GM18907 (cell line): ENCODE data around the gene LCN10.
"Not testable (repeated sequence)": the region's sequence is repeated elsewhere in the genome, so short reads cannot be mapped to it uniquely, and the experiment has no call there.

Experiments
- ATAC-seq: cut with Tn5 transposase; IDR thresholded peaks from one replicate; pipeline ENCODE4 v1.9.1; 2021; ENCODE audit warnings: mild to moderate bottlenecking, moderate library complexity; ENCODE audit not compliant: unreplicated experiment

LCN10 gene

DNA sequence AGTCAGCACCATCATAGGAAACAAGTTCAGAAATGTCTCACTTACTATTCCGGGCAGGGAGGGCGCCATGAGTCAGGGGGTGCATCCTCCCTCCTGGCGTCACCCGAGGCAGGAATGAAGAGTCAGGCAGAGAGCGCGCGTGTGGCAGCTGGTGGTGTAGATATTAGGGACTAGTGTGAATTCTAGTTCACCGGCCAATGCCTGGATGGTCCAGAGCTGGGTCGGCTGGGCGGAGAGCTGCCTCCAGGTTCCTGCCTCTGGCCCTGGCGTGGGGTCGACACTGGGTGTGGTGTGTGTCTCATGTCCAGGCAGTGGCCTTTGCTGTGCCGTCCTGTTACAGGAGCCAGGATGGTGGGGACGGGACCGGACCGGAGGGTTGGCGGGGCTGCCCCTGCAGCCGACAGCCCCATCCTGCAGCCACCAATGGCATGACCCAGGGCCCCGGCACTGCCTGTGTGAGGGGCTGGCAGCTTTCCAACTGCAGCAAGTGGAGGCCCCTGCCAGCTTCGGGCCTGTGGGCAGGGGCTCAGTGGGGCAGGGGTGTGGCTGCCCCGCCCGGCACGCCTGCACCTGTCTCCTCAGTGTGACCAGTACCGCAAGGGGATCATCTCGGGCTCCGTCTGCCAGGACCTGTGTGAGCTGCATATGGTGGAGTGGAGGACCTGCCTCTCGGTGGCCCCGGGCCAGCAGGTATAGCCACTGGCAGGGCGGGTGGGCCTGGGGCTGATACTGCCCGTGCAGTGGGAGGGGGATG is 21.2 kb downstream of the LCN10 start:
- no peak for ATAC-seq

DNA sequence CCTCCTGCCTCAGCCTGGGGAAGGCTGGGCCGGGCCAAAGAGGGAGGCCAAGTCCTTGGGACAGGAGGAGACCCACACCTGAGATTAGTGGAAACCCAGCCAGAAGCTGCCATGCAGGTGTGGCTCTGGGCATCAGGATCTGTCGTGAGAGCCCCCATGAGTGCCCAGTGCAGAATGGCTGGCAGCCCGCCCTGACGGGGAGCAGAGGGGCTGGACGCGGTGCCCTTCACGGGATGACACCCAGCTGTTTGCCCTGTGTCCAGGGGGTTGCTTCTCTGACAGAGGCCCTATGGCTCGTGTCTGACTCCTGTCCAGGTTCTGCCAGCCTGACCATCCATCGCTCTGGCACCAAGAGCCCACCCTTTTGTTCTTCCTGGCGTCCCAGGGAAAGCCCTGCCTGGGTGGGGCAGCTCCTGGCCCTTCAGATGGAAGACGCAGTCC is 21.8 kb downstream of the LCN10 start:
- ATAC-seq, result no peak

DNA sequence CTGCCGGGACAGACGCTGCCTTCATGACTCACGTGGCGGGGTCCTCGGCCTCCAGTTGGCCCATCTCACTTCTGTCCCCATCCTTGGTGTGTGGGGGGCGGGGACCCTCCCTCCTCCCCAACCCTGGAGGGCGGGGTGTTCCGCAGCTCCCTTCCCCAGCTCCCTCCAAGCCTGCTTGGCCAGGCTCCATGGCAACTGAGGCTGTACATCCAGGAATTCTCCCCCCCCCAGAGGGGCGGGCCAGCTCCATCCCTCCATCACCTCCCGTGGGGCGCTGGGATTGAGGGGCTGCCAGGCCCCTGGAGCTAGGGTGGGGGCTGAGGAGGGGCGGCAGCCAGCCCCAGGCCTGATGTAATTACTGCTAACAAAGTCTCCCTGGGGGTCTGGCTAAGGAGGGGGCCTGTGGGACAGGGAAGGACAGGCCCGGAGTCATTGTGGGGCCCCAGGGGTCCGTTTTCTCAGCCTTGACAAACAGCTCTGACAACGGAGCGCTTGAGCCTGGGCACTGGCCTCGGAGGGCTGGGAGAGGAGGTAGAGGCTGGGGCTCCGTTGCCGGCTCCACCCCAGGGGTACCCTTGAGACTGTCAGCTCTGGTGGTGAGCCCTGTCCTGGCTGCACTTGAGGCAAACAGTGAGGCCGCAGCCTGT is 22.4 kb downstream of the LCN10 start:
- no peak for ATAC-seq

GRCh38 chr9:136719195-136719880 is 23.4 kb downstream of the LCN10 start:
- ATAC-seq, result no peak

- ATAC-seq, result no peak
These were observed 24.2 kb downstream of the LCN10 start for GRCh38 chr9:136718345-136719194.

DNA sequence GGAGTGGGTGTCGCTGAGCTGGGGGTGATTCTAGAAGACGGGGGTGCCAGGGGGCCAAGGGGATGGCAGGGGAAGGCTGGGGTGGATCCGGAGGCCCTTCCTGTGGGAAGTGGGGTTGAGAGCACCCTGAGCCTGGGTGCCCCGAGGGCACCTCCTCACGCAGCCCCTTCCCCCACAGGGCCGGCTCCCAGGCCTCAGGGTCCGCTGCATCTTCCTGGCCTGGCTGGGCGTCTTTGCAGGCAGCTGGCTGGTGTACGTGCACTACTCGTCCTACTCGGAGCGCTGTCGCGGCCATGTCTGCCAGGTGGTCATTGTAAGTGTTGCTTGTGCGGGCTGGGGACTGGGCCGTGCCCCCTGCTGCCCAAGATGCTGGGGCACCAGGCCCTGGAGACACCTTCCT is 25.3 kb downstream of the LCN10 start:
- no peak for ATAC-seq

DNA sequence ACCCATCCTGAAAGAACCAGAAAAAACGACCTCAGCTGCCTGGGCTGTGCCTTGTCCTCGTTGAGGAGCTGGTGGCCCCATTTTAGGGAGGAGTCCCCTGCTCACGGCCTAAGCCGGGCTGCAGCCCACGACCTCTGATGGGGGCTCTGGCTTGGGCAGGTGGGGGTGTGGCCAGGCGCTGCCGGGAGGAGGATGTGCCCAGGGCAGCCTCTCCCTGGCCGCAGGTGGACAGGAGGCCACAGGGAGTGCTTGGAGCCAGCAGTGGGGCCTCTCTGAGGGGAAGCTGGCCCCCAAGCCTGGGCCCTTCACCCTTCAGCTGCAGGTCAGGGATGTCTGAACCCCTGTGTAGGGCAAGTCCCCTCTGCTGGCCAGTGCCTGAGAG is 27.9 kb downstream of the LCN10 start:
- no peak for ATAC-seq

- ATAC-seq, result no peak
These were observed 28.4 kb downstream of the LCN10 start for GRCh38 chr9:136714096-136714892.

GRCh38 chr9:136713550-136713949 is 29.2 kb downstream of the LCN10 start:
- ATAC-seq, result no peak

DNA sequence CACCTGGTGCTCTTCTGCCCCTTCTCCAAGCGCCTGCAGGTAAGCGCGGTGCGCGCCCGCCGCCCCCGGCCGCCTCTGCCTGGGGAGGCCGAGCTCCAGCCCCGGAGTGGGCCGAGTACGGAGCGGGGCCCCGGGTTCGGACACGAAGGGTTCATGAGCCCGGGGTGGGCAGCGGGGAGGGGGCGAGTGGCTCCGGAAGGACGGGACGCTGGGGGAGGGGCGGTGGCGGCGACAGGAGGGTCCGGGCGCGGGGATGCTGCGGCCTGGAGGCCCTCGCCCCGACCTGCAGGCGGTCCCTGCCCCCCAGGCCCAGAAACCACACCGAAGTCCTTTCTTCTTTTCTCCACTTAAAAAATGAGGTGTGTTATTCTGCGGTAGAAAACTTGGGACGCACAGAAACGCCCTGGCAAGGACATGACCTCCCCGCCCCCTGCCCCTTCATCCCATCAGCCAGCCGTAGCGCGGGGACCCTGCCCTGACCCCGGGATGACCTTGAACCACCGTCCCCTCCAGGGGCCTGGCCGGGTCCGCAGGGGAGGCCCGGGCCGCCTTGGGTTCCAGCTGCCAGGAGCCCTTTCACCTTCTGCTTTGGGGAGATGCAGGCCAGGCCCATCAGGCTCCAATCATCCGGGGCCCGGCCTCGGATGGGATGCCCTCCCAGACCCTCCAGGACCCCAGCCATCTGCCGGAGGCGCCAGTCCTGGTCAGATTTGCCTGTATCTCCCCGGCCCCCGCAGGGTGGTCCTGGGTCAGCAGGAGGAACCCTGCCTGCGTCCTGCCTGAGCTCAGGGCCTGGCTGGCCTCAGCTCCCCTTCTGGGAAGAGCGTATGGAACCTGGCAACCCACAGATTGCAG is 29.8 kb downstream of the LCN10 start:
- no peak for ATAC-seq

DNA sequence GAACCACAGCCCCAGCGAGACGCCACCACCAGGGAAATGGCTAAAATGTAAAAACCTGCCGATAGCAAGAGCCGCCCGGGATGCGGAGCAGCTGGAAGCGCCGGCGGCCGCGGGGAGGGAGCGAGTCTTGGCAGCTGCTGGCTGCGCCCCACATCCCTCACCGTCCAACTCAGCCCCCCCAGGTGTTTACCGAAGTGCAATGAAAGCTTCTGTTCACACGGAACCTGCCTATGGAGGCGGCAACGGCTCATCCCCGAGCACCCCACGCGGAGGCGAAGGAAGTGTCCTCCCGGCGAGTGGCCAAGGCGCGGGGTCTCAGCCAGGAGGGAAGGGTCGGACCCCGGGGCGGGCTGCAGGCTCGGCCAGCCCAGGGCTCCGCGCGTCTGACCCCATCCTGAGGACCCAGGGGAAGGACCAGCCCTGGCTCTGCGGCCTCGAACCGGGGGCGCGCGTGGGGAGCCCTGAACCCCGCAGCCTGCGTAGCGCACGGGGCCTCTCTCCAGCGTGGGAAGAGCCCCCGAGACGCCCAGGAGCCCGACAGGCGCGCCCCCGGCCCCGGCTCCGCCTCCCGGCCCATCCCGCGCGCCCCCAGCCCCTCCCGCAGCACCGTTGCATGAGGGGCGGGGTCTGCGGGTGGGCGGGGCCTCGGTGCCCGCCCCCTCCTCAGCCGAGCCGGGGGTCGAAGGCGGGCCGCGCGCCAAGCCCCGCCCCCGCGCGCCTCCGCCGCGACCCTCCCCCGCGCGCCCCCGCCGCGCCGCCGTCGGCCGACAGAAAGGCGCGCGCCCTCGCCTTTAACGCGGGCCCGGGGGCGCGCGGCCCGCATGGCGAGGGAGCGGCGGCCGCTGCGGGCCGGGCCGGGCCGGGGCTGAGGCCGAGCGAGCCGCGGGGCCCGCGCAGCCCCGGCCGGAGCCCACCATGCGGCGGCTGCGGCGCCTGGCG is 30.7 kb downstream of the LCN10 start, which contains the start of gene DIPK1B:
Gene DIPK1B, plus strand, starts transcription at position 822 of the 939 bp plus-strand sequence. Its CDS starts 94 bp downstream, at position 916.
- no peak for ATAC-seq

- ATAC-seq, result not testable (repeated sequence)
These were observed 31.5 kb downstream of the LCN10 start for GRCh38 chr9:136711219-136711648.

- no peak for ATAC-seq
These were observed 32.2 kb downstream of the LCN10 start for GRCh38 chr9:136710543-136710942.

GRCh38 chr9:136709454-136710109 is 33.2 kb downstream of the LCN10 start:
- ATAC-seq, result no peak

DNA sequence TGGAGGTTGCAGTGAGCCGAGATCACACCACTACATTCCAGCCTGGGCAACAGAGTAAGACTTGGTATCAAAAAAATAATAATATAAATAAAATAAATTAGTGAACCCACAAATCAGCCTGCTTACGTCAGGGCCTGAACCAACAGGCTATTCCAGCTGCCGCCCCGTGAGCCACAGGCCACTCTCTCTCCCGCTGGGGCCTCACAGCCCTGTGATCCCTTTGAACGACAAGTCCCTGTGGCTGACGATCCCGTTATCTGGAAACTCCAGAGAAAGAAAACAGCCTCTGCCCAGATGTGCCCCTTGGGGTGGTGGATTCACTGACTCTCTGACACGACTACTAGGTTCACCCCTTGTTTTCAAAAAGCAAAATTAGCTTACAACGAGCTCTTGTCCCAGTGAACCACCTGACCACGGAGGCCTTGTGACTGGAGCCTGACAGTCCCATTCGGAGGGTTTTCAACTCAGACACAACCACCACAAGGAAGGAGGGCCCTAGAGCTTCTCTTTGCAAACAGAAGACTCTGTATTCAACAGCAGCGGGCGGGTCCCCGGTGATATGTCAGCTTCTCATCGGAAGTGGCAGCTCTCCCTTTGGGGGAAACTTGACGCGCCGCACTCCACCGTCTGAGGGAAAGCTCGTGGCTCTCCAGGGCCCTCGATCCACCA is 34.8 kb downstream of the LCN10 start:
- no peak for ATAC-seq

- no peak for ATAC-seq
These were observed 35.7 kb downstream of the LCN10 start for GRCh38 chr9:136707011-136707410.

DNA sequence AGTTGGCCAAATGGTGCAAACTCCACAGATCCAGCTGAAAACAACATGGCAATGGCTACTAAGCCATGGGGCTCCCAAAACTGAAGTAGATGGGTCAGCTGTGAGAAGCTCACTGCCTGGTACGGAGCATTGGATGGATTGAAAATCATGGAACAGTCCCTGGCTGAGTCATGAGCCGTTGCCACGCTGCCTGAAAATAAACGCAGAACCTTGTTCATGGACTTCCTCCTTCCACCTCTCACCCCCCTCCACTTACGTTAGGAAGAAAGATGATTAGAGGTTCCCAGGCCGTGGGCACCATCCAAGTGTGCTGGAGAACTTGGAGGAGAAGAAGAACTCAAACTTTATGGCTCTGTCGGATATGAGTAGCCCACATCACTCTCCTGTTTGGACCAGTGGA is 37.2 kb downstream of the LCN10 start:
- no peak for ATAC-seq
